ENCODE results near the gene UTP15. TPM values are rescaled to one million over a fixed set of nuclear protein-coding genes. Genes with fewer than 3 reads are reported as not detected.

UTP15 gene
- total and polyA plus RNA-seq, 2 experiments from 2014 or later, result 16.5 to 59.0 TPM

DNA sequence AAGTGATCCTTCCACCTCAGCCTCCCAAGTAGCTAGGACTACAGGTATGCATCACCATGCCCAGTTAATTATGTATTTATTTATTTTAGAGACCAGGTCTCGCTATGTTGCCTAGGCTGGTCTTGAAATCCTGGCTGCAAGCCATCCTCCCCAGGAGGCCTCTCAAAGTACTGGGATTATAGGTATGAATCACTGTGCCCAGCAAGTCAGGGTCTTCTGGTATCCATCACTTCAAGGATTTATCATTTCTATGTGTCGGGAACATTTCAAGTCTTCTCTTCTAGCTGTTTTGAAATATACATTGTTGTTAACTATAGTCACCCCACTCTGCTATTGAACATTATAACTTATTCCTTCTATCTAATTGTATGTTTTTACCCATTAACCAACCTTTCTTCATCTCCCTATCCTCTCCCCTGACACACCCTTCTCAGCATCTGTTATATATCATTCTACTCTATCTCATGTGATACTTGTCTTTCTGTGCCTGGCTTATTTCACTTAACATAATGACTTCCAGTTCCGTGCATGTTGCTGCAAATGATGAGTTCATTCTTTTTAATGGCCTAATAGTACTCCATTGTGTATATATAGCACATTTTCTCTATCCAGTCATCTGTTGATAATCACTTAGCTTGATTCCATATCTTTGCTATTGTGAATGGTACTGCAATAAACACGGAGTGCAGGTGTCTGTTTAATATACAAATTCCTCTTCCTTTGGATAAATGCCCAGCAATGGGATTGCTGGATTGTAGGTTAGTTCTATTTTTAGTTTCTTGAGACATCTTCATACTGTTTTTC lies 26.4 kb downstream of the UTP15 start (continued):
- TF ChIP-seq, protein P1, sequence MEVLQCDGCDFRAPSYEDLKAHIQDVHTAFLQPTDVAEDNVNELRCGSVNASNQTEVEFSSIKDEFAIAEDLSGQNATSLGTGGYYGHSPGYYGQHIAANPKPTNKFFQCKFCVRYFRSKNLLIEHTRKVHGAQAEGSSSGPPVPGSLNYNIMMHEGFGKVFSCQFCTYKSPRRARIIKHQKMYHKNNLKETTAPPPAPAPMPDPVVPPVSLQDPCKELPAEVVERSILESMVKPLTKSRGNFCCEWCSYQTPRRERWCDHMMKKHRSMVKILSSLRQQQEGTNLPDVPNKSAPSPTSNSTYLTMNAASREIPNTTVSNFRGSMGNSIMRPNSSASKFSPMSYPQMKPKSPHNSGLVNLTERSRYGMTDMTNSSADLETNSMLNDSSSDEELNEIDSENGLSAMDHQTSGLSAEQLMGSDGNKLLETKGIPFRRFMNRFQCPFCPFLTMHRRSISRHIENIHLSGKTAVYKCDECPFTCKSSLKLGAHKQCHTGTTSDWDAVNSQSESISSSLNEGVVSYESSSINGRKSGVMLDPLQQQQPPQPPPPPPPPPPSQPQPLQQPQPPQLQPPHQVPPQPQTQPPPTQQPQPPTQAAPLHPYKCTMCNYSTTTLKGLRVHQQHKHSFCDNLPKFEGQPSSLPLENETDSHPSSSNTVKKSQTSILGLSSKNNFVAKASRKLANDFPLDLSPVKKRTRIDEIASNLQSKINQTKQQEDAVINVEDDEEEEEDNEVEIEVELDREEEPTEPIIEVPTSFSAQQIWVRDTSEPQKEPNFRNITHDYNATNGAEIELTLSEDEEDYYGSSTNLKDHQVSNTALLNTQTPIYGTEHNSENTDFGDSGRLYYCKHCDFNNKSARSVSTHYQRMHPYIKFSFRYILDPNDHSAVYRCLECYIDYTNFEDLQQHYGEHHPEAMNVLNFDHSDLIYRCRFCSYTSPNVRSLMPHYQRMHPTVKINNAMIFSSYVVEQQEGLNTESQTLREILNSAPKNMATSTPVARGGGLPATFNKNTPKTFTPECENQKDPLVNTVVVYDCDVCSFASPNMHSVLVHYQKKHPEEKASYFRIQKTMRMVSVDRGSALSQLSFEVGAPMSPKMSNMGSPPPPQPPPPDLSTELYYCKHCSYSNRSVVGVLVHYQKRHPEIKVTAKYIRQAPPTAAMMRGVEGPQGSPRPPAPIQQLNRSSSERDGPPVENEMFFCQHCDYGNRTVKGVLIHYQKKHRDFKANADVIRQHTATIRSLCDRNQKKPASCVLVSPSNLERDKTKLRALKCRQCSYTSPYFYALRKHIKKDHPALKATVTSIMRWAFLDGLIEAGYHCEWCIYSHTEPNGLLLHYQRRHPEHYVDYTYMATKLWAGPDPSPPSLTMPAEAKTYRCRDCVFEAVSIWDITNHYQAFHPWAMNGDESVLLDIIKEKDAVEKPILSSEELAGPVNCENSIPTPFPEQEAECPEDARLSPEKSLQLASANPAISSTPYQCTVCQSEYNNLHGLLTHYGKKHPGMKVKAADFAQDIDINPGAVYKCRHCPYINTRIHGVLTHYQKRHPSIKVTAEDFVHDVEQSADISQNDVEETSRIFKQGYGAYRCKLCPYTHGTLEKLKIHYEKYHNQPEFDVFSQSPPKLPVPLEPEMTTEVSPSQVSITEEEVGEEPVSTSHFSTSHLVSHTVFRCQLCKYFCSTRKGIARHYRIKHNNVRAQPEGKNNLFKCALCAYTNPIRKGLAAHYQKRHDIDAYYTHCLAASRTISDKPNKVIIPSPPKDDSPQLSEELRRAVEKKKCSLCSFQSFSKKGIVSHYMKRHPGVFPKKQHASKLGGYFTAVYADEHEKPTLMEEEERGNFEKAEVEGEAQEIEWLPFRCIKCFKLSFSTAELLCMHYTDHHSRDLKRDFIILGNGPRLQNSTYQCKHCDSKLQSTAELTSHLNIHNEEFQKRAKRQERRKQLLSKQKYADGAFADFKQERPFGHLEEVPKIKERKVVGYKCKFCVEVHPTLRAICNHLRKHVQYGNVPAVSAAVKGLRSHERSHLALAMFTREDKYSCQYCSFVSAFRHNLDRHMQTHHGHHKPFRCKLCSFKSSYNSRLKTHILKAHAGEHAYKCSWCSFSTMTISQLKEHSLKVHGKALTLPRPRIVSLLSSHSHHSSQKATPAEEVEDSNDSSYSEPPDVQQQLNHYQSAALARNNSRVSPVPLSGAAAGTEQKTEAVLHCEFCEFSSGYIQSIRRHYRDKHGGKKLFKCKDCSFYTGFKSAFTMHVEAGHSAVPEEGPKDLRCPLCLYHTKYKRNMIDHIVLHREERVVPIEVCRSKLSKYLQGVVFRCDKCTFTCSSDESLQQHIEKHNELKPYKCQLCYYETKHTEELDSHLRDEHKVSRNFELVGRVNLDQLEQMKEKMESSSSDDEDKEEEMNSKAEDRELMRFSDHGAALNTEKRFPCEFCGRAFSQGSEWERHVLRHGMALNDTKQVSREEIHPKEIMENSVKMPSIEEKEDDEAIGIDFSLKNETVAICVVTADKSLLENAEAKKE (CRISPR knock-in tag; IDR thresholded peaks at IDR 0.05), result no peak
- no peak for TF ChIP-seq ZNF114 (CRISPR knock-in tag; IDR thresholded peaks at IDR 0.05)
- TF ChIP-seq, protein P2, sequence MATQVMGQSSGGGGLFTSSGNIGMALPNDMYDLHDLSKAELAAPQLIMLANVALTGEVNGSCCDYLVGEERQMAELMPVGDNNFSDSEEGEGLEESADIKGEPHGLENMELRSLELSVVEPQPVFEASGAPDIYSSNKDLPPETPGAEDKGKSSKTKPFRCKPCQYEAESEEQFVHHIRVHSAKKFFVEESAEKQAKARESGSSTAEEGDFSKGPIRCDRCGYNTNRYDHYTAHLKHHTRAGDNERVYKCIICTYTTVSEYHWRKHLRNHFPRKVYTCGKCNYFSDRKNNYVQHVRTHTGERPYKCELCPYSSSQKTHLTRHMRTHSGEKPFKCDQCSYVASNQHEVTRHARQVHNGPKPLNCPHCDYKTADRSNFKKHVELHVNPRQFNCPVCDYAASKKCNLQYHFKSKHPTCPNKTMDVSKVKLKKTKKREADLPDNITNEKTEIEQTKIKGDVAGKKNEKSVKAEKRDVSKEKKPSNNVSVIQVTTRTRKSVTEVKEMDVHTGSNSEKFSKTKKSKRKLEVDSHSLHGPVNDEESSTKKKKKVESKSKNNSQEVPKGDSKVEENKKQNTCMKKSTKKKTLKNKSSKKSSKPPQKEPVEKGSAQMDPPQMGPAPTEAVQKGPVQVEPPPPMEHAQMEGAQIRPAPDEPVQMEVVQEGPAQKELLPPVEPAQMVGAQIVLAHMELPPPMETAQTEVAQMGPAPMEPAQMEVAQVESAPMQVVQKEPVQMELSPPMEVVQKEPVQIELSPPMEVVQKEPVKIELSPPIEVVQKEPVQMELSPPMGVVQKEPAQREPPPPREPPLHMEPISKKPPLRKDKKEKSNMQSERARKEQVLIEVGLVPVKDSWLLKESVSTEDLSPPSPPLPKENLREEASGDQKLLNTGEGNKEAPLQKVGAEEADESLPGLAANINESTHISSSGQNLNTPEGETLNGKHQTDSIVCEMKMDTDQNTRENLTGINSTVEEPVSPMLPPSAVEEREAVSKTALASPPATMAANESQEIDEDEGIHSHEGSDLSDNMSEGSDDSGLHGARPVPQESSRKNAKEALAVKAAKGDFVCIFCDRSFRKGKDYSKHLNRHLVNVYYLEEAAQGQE (IDR thresholded peaks at IDR 0.05; ENCODE audit: unreplicated experiment), result no peak

DNA sequence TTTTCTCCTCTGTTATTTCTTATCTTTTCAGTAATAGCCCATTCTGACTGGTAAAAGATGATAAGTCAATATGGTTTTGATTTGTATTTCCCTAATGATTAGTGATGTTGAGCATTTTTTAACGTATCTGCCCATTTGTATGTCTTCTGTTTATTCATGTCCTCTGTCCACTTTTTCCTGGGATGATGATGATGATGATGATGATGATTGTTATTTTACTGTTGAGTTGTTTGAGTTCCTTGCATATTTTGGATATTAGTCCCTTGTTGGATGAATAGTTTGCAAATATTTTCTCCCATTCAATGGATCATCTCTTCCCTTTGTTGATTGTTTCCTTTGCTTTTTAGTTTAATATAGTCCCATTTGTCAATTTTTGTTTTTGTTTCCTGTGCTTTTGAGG lies 27.0 kb downstream of the UTP15 start:
- Histone ChIP-seq H2AFZ (no peak overlapping the region), H3F3A (replicated peaks; ENCODE audit: low read depth) (no peaks in the 10 kb centered on the region), H3K4me1 (ENCODE audit: insufficient read depth) (no peaks in the 10 kb centered on the region), H3K9me2 (ENCODE audit: insufficient read depth) (no peaks in the 10 kb centered on the region), H3K36me3 (ENCODE audit: insufficient read depth) (no peaks in the 10 kb centered on the region), H3K4me2 (no peak overlapping the region), H3K79me2 (replicated peaks; ENCODE audit: insufficient read depth) (no peaks in the 10 kb centered on the region), H3K4me3 (no peak overlapping the region), H3K27me3 (ENCODE audit: insufficient read depth) (no peaks in the 10 kb centered on the region), H3K27ac (ENCODE audit: low read depth) (no peak overlapping the region), H4K20me1 (replicated peaks; ENCODE audit: insufficient read depth) (no peaks in the 10 kb centered on the region)
- Mint-ChIP-seq H3K36me3 (ENCODE audit: low read depth) (no peaks in the 10 kb centered on the region), H3K27me3 (ENCODE audit: insufficient read depth, low read depth, poor library complexity) (peaks cover 2% of the 10 kb centered on the region), H3K4me1 (no peaks in the 10 kb centered on the region), H3K4me3 (no peak overlapping the region), H3K27ac (no peak overlapping the region), H3K9me3 (no peaks in the 10 kb centered on the region)
- DNase-seq (ENCODE audit: low spot score) (no peak), ATAC-seq (no peak)
- TF ChIP-seq, protein P2 (IDR thresholded peaks at IDR 0.05; ENCODE audit: unreplicated experiment), result no peak
- TF ChIP-seq CREB1 (CRISPR knock-in tag; IDR thresholded peaks at IDR 0.05; ENCODE audit: low read depth) (no peak), EZH2 (IDR thresholded peaks at IDR 0.05; ENCODE audit: low read depth, unreplicated experiment) (no peak), ZNF114 (CRISPR knock-in tag; IDR thresholded peaks at IDR 0.05) (no peak), ZNF331 (CRISPR knock-in tag; IDR thresholded peaks at IDR 0.05; ENCODE audit: low read depth) (no peak), EZH2phosphoT487 (IDR thresholded peaks at IDR 0.05; ENCODE audit: unreplicated experiment) (no peak), JUNB (IDR thresholded peaks at IDR 0.05; ENCODE audit: unreplicated experiment) (no peak), STAT1 (IDR thresholded peaks at IDR 0.05; ENCODE audit: unreplicated experiment) (no peak)

All from GM23338 (cell line).